ENCODE data around the gene EXTL1.

Gene EXTL1

GRCh38 chr1:25993197-25993951 lies 28.2 kb upstream of the EXTL1 start:
- Histone ChIP-seq H3K23ac (ENCODE audit: low read depth, low read length, poor library complexity) (no peak overlapping the region), H3K79me1 (ENCODE audit: low read depth, low read length) (peaks cover 1% of the 10 kb centered on the region), H3K4me2 (ENCODE audit: insufficient read depth, low read length, poor library complexity, severe bottlenecking) (no peak overlapping the region), H2AK5ac (ENCODE audit: low read depth, low read length) (no peak overlapping the region), H2BK12ac (ENCODE audit: low read length) (no peak overlapping the region), H3K18ac (ENCODE audit: low read length) (no peak overlapping the region), H4K8ac (ENCODE audit: low read depth, low read length) (no peak overlapping the region), H3K14ac (ENCODE audit: low read length) (no peak overlapping the region), H3K27me3 (ENCODE audit: control insufficient read depth in 3 of 3, insufficient read depth in 3 of 3, low read depth in 1 of 3, low read length in 3 of 3) (no peaks in the 10 kb centered on the region), H3K9me3 (replicated peaks in 1 of 2; ENCODE audit: control insufficient read depth in 2 of 2, insufficient read depth in 1 of 2, low read depth in 1 of 2, low read length in 2 of 2) (no peaks in the 10 kb centered on the region), H2BK120ac (ENCODE audit: low read depth, low read length) (no peak overlapping the region), H2BK5ac (ENCODE audit: low read length) (no peak overlapping the region), H3K27ac (replicated peaks; ENCODE audit: low read length) (no peak overlapping the region), H3K4me3 (ENCODE audit: low read length in 2 of 2) (no peak overlapping the region), H3K4ac (ENCODE audit: low read length) (no peak overlapping the region), H2BK15ac (ENCODE audit: low read length) (no peak overlapping the region), H2AFZ (ENCODE audit: low read length) (no peak overlapping the region), H3K36me3 (replicated peaks in 1 of 2; ENCODE audit: control insufficient read depth in 2 of 2, insufficient read depth in 2 of 2, low read length in 2 of 2) (peaks cover 4 to 18% of the 10 kb centered on the region in 2 donors), H3K9ac (ENCODE audit: low read depth, low read length, poor library complexity) (no peak overlapping the region), H3K4me1 (ENCODE audit: control insufficient read depth in 2 of 2, insufficient read depth in 1 of 2, low read depth in 1 of 2, low read length in 2 of 2) (peaks cover 10 to 38% of the 10 kb centered on the region in 2 donors), H4K91ac (ENCODE audit: low read depth, low read length, poor library complexity) (no peak overlapping the region)
- DNase-seq (ENCODE audit: low spot score): no peak
- no CpG with 5 or more reads among the region's 8 CpGs for WGBS, 2 donors (ENCODE audit: extremely low coverage in 2 of 2, insufficient read length in 2 of 2, insufficient replicate concordance in 1 of 2)

- Histone ChIP-seq H3K9me3 (replicated peaks in 1 of 2; ENCODE audit: control insufficient read depth in 2 of 2, insufficient read depth in 1 of 2, low read depth in 1 of 2, low read length in 2 of 2) (no peaks in the 10 kb centered on the region), H2AFZ (ENCODE audit: low read length) (no peak overlapping the region), H3K4me2 (ENCODE audit: insufficient read depth, low read length, poor library complexity, severe bottlenecking) (no peak overlapping the region), H3K4me3 (ENCODE audit: low read length in 2 of 2) (no peak overlapping the region), H3K27me3 (ENCODE audit: control insufficient read depth in 3 of 3, insufficient read depth in 3 of 3, low read depth in 1 of 3, low read length in 3 of 3) (no peaks in the 10 kb centered on the region), H3K79me1 (ENCODE audit: low read depth, low read length) (peaks cover 1% of the 10 kb centered on the region), H3K4me1 (ENCODE audit: control insufficient read depth in 2 of 2, insufficient read depth in 1 of 2, low read depth in 1 of 2, low read length in 2 of 2) (peaks cover 16 to 42% of the 10 kb centered on the region in 2 donors), H3K14ac (ENCODE audit: low read length) (no peak overlapping the region), H2BK15ac (ENCODE audit: low read length) (no peak overlapping the region), H2AK5ac (ENCODE audit: low read depth, low read length) (no peak overlapping the region), H3K18ac (ENCODE audit: low read length) (no peak overlapping the region), H3K27ac (replicated peaks; ENCODE audit: low read length) (no peak overlapping the region), H2BK12ac (ENCODE audit: low read length) (no peak overlapping the region), H4K8ac (ENCODE audit: low read depth, low read length) (no peak overlapping the region), H2BK120ac (ENCODE audit: low read depth, low read length) (no peak overlapping the region), H4K91ac (ENCODE audit: low read depth, low read length, poor library complexity) (no peak overlapping the region), H3K36me3 (replicated peaks in 1 of 2; ENCODE audit: control insufficient read depth in 2 of 2, insufficient read depth in 2 of 2, low read length in 2 of 2) (peaks cover 0 to 8% of the 10 kb centered on the region in 2 donors), H3K9ac (ENCODE audit: low read depth, low read length, poor library complexity) (no peak overlapping the region), H3K4ac (ENCODE audit: low read length) (no peak overlapping the region), H2BK5ac (ENCODE audit: low read length) (no peak overlapping the region), H3K23ac (ENCODE audit: low read depth, low read length, poor library complexity) (no peak overlapping the region)
- no CpG with 5 or more reads among the region's 3 CpGs for WGBS, 2 donors (ENCODE audit: extremely low coverage in 2 of 2, insufficient read length in 2 of 2, insufficient replicate concordance in 1 of 2)
- no peak for DNase-seq (ENCODE audit: low spot score)
Observed at GRCh38 chr1:25994402-25995150, 27.0 kb upstream of the EXTL1 start.

- H3K4ac ChIP-seq (ENCODE audit: low read length): no peak overlapping the region
- H3K4me2 ChIP-seq (ENCODE audit: insufficient read depth, low read length, poor library complexity, severe bottlenecking): peak overlapping the region; percentile 87
- H3K4me1 ChIP-seq (ENCODE audit: control insufficient read depth in 2 of 2, insufficient read depth in 1 of 2, low read depth in 1 of 2, low read length in 2 of 2): peaks cover 16 to 34% of the 10 kb centered on the region in 2 donors
- H3K9ac ChIP-seq (ENCODE audit: low read depth, low read length, poor library complexity): peak overlapping the region; percentile 68
- H3K4me3 ChIP-seq (ENCODE audit: low read length in 2 of 2): peak overlapping the region; percentile 62 to 85
- peak overlapping the region; percentile 68 for H2AFZ ChIP-seq (ENCODE audit: low read length)
- peak overlapping the region; percentile 20 for H3K18ac ChIP-seq (ENCODE audit: low read length)
- H3K9me3 ChIP-seq (replicated peaks in 1 of 2; ENCODE audit: control insufficient read depth in 2 of 2, insufficient read depth in 1 of 2, low read depth in 1 of 2, low read length in 2 of 2): no peaks in the 10 kb centered on the region
- no peak overlapping the region for H2BK12ac ChIP-seq (ENCODE audit: low read length)
- no peaks in the 10 kb centered on the region for H3K27me3 ChIP-seq (ENCODE audit: control insufficient read depth in 3 of 3, insufficient read depth in 3 of 3, low read depth in 1 of 3, low read length in 3 of 3)
- no peak overlapping the region for H3K14ac ChIP-seq (ENCODE audit: low read length)
- H2BK120ac ChIP-seq (ENCODE audit: low read depth, low read length): no peak overlapping the region
- no peak for DNase-seq (ENCODE audit: low spot score)
- no CpG with 5 or more reads among the region's 13 CpGs for WGBS, 2 donors (ENCODE audit: extremely low coverage in 2 of 2, insufficient read length in 2 of 2, insufficient replicate concordance in 1 of 2)
- no peak overlapping the region for H2AK5ac ChIP-seq (ENCODE audit: low read depth, low read length)
- peak overlapping the region; percentile 17 for H3K23ac ChIP-seq (ENCODE audit: low read depth, low read length, poor library complexity)
- peaks cover 1% of the 10 kb centered on the region for H3K79me1 ChIP-seq (ENCODE audit: low read depth, low read length)
- H3K27ac ChIP-seq (replicated peaks; ENCODE audit: low read length): no peak overlapping the region
- H2BK5ac ChIP-seq (ENCODE audit: low read length): peak overlapping the region; percentile 45
- H4K8ac ChIP-seq (ENCODE audit: low read depth, low read length): no peak overlapping the region
- H4K91ac ChIP-seq (ENCODE audit: low read depth, low read length, poor library complexity): no peak overlapping the region
- H2BK15ac ChIP-seq (ENCODE audit: low read length): no peak overlapping the region
- no peaks in the 10 kb centered on the region for H3K36me3 ChIP-seq (replicated peaks in 1 of 2; ENCODE audit: control insufficient read depth in 2 of 2, insufficient read depth in 2 of 2, low read length in 2 of 2)
Observed at GRCh38 chr1:25996966-25997827, 24.4 kb upstream of the EXTL1 start.

Measured in neuronal stem cell (in vitro differentiated cells).